H1 (cell line): Measurements from ENCODE around the gene OLR1. TPM values are rescaled to one million over a fixed set of nuclear protein-coding genes. Genes with fewer than 3 reads are reported as not detected.
A peak's percentile ranks its signal among the peaks of the same experiment; 100 is the strongest.

Experiments used
- CTCF ChIA-PET: fragments of 300-600 bp; sonication (Branson Sonifier 250); formaldehyde crosslinking; loops from one replicate; lab custom pipeline; 2021; ENCODE audit not compliant: partially characterized antibody; lab: Charles Lee
- POLR2A ChIA-PET: fragments of 300-600 bp; sonication (Branson Sonifier 250); formaldehyde crosslinking; loops from one replicate; lab custom pipeline; 2021; ENCODE audit warnings: inconsistent platforms; ENCODE audit not compliant: partially characterized antibody; lab: Charles Lee
- DNase-seq, 2 experiments: peaks; one replicate each; pipeline versions ENCODE4 v3.0.0 to v3.0.0-alpha.2; 2010 to 2022; ENCODE audit warnings: low spot score in 2 of 2, low read depth in 1 of 2, mixed read lengths in 1 of 2
- FAIRE-seq: peaks from 2 replicates; lab custom pipeline; 2011; peaks lifted over from hg19 to GRCh38; lab: Jason Lieb, UNC
- H2AFZ ChIP-seq: 2 replicates; pipeline ENCODE4 v1.8.1; 2012; ENCODE audit warnings: low read length, inconsistent platforms
- H2AK5ac ChIP-seq: 2 replicates; pipeline ENCODE4 v1.6.1; 2013; ENCODE audit warnings: low read depth, low read length
- H2BK120ac ChIP-seq: replicated peaks from 2 replicates; pipeline ENCODE3; 2013; ENCODE audit warnings: low read depth, low read length, inconsistent platforms
- H2BK12ac ChIP-seq: 2 replicates; pipeline ENCODE4 v1.6.1; 2013; ENCODE audit warnings: low read depth, low read length
- H2BK15ac ChIP-seq: 2 replicates; pipeline ENCODE4 v1.6.1; 2013; ENCODE audit warnings: low read length
- H2BK20ac ChIP-seq: 2 replicates; pipeline ENCODE4 v1.6.1; 2013; ENCODE audit warnings: low read length
- H2BK5ac ChIP-seq: 2 replicates; pipeline ENCODE4 v1.6.1; 2013; ENCODE audit warnings: low read depth, low read length
- H3K14ac ChIP-seq: 2 replicates; pipeline ENCODE4 v1.6.1; 2013; ENCODE audit warnings: inconsistent platforms; ENCODE audit not compliant: insufficient read length
- H3K18ac ChIP-seq: 2 replicates; pipeline ENCODE4 v1.6.1; 2013; ENCODE audit warnings: low read length; ENCODE audit errors: extremely low read depth
- H3K23ac ChIP-seq: 2 replicates; pipeline ENCODE4 v1.6.1; 2013; ENCODE audit warnings: inconsistent platforms; ENCODE audit not compliant: insufficient read length
- H3K23me2 ChIP-seq: 2 replicates; pipeline ENCODE4 v1.6.1; 2013; ENCODE audit warnings: low read depth, low read length
- H3K27ac ChIP-seq: 2 replicates; pipeline ENCODE4 v1.6.1; 2011; ENCODE audit warnings: low read depth, low read length, inconsistent platforms
- H3K27me3 ChIP-seq, 4 experiments: replicated peaks in 1 of 4; 1 replicate in 1 of 4; 2 replicates in 3 of 4; pipeline versions ENCODE4 v1.6.1 to v1.8.1; 2011 to 2013; ENCODE audit warnings: low read length in 3 of 4, mild to moderate bottlenecking in 3 of 4, inconsistent platforms in 2 of 4, mixed read lengths in 2 of 4, moderate library complexity in 1 of 4; ENCODE audit not compliant: control insufficient read depth in 3 of 4, insufficient read depth in 3 of 4; ENCODE audit errors: extremely low read depth in 1 of 4
- H3K36me3 ChIP-seq, 4 experiments: 2 replicates each; pipeline versions ENCODE4 v1.6.1 to v1.8.1; 2011 to 2013; ENCODE audit warnings: mild to moderate bottlenecking in 4 of 4, low read length in 3 of 4, moderate library complexity in 2 of 4, control low read depth in 1 of 4, inconsistent platforms in 1 of 4; ENCODE audit not compliant: insufficient read depth in 4 of 4, control insufficient read depth in 2 of 4
- H3K4ac ChIP-seq: replicated peaks from 2 replicates; pipeline ENCODE3; 2013; ENCODE audit warnings: low read length, low read depth, mixed read lengths, inconsistent platforms; ENCODE audit not compliant: insufficient read length
- H3K4me1 ChIP-seq, 4 experiments: replicated peaks in 1 of 4; 1 replicate in 1 of 4; 2 replicates in 3 of 4; pipeline versions ENCODE4 v1.6.1 to v1.8.1; 2011 to 2013; ENCODE audit warnings: low read length in 3 of 4, inconsistent platforms in 2 of 4, mixed read lengths in 1 of 4; ENCODE audit not compliant: insufficient read depth in 4 of 4, control insufficient read depth in 3 of 4
- H3K4me2 ChIP-seq, 2 experiments: 2 replicates each; pipeline versions ENCODE4 v1.6.1 to v1.8.1; 2011 to 2013; ENCODE audit warnings: low read depth in 2 of 2, low read length in 2 of 2, control low read depth in 1 of 2, inconsistent platforms in 1 of 2, mild to moderate bottlenecking in 1 of 2; ENCODE audit not compliant: insufficient read depth in 1 of 2
- H3K4me3 ChIP-seq, 4 experiments: fragments of 200-600, 300-600 bp in 1 of 4; sonication (generic), shearing (Covaris generic), sonication (Bioruptor Twin) in 1 of 4; 2 replicates each; pipeline versions ENCODE4 v1.5.1 to v1.8.1; 2011 to 2016; ENCODE audit warnings: low read length in 4 of 4, low read depth in 3 of 4, control low read depth in 2 of 4, inconsistent platforms in 2 of 4, mild to moderate bottlenecking in 2 of 4, mixed read lengths in 1 of 4, moderate library complexity in 1 of 4; ENCODE audit not compliant: insufficient read depth in 2 of 4; ENCODE audit errors: extremely low read depth in 1 of 4
- H3K56ac ChIP-seq: replicated peaks from 2 replicates; pipeline ENCODE3; 2013; ENCODE audit warnings: low read depth, mild to moderate bottlenecking, mixed read lengths, low read length, inconsistent platforms; ENCODE audit not compliant: insufficient read length
- H3K79me1 ChIP-seq: 2 replicates; pipeline ENCODE4 v1.6.1; 2013; ENCODE audit warnings: low read depth, low read length, control low read depth
- H3K79me2 ChIP-seq, 2 experiments: 2 replicates each; pipeline versions ENCODE4 v1.6.1 to v1.8.1; 2012 to 2013; ENCODE audit warnings: low read length in 2 of 2, mild to moderate bottlenecking in 2 of 2, inconsistent platforms in 1 of 2; ENCODE audit not compliant: insufficient read depth in 2 of 2, control insufficient read depth in 1 of 2
- H3K9ac ChIP-seq, 4 experiments: replicated peaks in 1 of 4; 1 replicate in 1 of 4; 2 replicates in 3 of 4; pipeline versions ENCODE4 v1.6.1 to v1.8.1; 2011 to 2013; ENCODE audit warnings: low read depth in 3 of 4, low read length in 3 of 4, control low read depth in 2 of 4, mild to moderate bottlenecking in 2 of 4, moderate library complexity in 2 of 4, inconsistent platforms in 1 of 4; ENCODE audit errors: extremely low read depth in 1 of 4
- H3K9me3 ChIP-seq, 2 experiments: 2 replicates each; pipeline versions ENCODE4 v1.6.1 to v1.8.1; 2012 to 2013; ENCODE audit warnings: mild to moderate bottlenecking in 2 of 2, moderate library complexity in 2 of 2, control low read depth in 1 of 2, inconsistent platforms in 1 of 2, low read depth in 1 of 2, low read length in 1 of 2, mixed read lengths in 1 of 2; ENCODE audit not compliant: insufficient read depth in 2 of 2
- H4K20me1 ChIP-seq, 2 experiments: replicated peaks in 1 of 2; 2 replicates each; pipeline versions ENCODE3 to v1.8.1; 2011 to 2013; ENCODE audit warnings: inconsistent platforms in 2 of 2, low read length in 2 of 2, mild to moderate bottlenecking in 1 of 2; ENCODE audit not compliant: insufficient read depth in 2 of 2, control insufficient read depth in 1 of 2
- H4K5ac ChIP-seq: 2 replicates; pipeline ENCODE4 v1.6.1; 2013; ENCODE audit warnings: low read length, low read depth, mixed read lengths, inconsistent platforms; ENCODE audit not compliant: insufficient read length
- H4K8ac ChIP-seq: 2 replicates; pipeline ENCODE4 v1.8.0; 2013; ENCODE audit warnings: mild to moderate bottlenecking, moderate library complexity, low read length, inconsistent platforms; ENCODE audit not compliant: insufficient read depth; ENCODE audit errors: extremely low read depth
- H4K91ac ChIP-seq: replicated peaks from 2 replicates; pipeline ENCODE3; 2013; ENCODE audit warnings: low read length, mixed read lengths, inconsistent platforms; ENCODE audit not compliant: insufficient read length
- CHD1 ChIP-seq: IDR thresholded peaks from 2 replicates; pipeline ENCODE4 v1.6.1; 2012; ENCODE audit warnings: low read depth, low read length, improper control_type of control experiment
- CTCF ChIP-seq, 3 experiments: IDR thresholded peaks; 1 replicate in 2 of 3; 2 replicates in 1 of 3; pipeline versions ENCODE4 v1.5.1 to v1.6.1; 2011; ENCODE audit warnings: low read length in 3 of 3, mild to moderate bottlenecking in 3 of 3, inconsistent platforms in 2 of 3, low read depth in 1 of 3, moderate library complexity in 1 of 3; ENCODE audit not compliant: insufficient read depth in 1 of 3; ENCODE audit errors: control extremely low read depth in 1 of 3
- GABPA ChIP-seq: IDR thresholded peaks from 2 replicates; pipeline ENCODE4 v1.6.1; 2011; ENCODE audit warnings: mild to moderate bottlenecking, low read length, moderate library complexity, borderline replicate concordance; ENCODE audit not compliant: insufficient read depth
- MAX ChIP-seq: IDR thresholded peaks from 2 replicates; pipeline ENCODE4 v1.6.1; 2012; ENCODE audit warnings: inconsistent platforms
- POLR2A ChIP-seq, 2 experiments: IDR thresholded peaks; 1 replicate in 1 of 2; 2 replicates in 1 of 2; pipeline ENCODE4 v1.6.1; 2011; ENCODE audit warnings: low read depth in 2 of 2, low read length in 2 of 2, mild to moderate bottlenecking in 2 of 2; ENCODE audit errors: control extremely low read depth in 1 of 2
- RBBP5 ChIP-seq: IDR thresholded peaks from 2 replicates; pipeline ENCODE4 v1.7.1; 2012; ENCODE audit warnings: low read depth, mild to moderate bottlenecking, inconsistent platforms, low read length, moderate library complexity, borderline replicate concordance
- SP1 ChIP-seq: IDR thresholded peaks from 2 replicates; pipeline ENCODE4 v1.6.1; 2011; ENCODE audit warnings: low read depth, low read length
- SP2 ChIP-seq: IDR thresholded peaks from 2 replicates; pipeline ENCODE4 v1.6.1; 2012; ENCODE audit warnings: mild to moderate bottlenecking, low read length, inconsistent platforms
- TAF1 ChIP-seq: IDR thresholded peaks from 2 replicates; pipeline ENCODE4 v1.6.1; 2011; ENCODE audit warnings: mild to moderate bottlenecking, low read depth, low read length
- TBP ChIP-seq: IDR thresholded peaks from 2 replicates; pipeline ENCODE4 v1.6.1; 2011; ENCODE audit warnings: low read depth, low read length, improper control_type of control experiment
- TCF12 ChIP-seq: IDR thresholded peaks from 2 replicates; pipeline ENCODE4 v1.6.1; 2011; ENCODE audit warnings: low read depth, mild to moderate bottlenecking, low read length
- USF2 ChIP-seq: IDR thresholded peaks from 2 replicates; pipeline ENCODE4 v1.6.1; 2011; ENCODE audit warnings: low read length, improper control_type of control experiment
- WGBS, 2 experiments: shearing (Covaris generic) in 1 of 2; methylation state at CpG; one replicate each; pipeline versions ENCODE4 v1.1.6 to v1.1.7; 2013 to 2015; ENCODE audit warnings: low lambda C conversion rate in 2 of 2, mixed read lengths in 2 of 2, inconsistent platforms in 1 of 2, low coverage in 1 of 2, missing lambda C conversion rate in 1 of 2; ENCODE audit not compliant: insufficient replicate concordance in 2 of 2, insufficient coverage in 1 of 2, insufficient read length in 1 of 2; ENCODE audit errors: extremely low coverage in 1 of 2, missing lambda C conversion rate in 1 of 2; 5-methylcytosine and 5-hydroxymethylcytosine counted together
- polyA plus RNA-seq, 7 experiments: library from polyadenylated mRNA; depleted of rRNA in 3 of 7; stranded (reverse) in 5 of 7; unstranded in 2 of 7; fragments of >200 nt in 5 of 7; fragments of 200-250 nt in 2 of 7; gene quantifications; 1 replicate in 5 of 7; 2 replicates in 1 of 7; 4 replicates in 1 of 7; pipeline versions ENCODE4 v1.2.1 to v1.2.3, GENCODE V29; 2011 to 2013; ENCODE audit warnings: missing spikeins in 2 of 7, mixed read lengths in 2 of 7
- total RNA-seq: library from RNA; stranded (reverse); fragmentation: NEBNext Ultra II Directional; extraction: Animal tissue kit (Norgen Biotek cat#: 25700); gene quantifications from 2 replicates; pipeline ENCODE4 v1.2.1, GENCODE V29; 2021

Gene OLR1
- total and polyA plus RNA-seq, 2 of the 8 experiments (the other 6 are each of a cell fraction or from before 2014, with no cell fraction given), result not detected

- H3K36me3 ChIP-seq, result no peaks in the 10 kb centered on the region
- no peak overlapping the region for H2BK120ac ChIP-seq
- no peak overlapping the region for H2BK5ac ChIP-seq
- no peak overlapping the region for H3K4ac ChIP-seq
- FAIRE-seq, result no peak
- H3K18ac ChIP-seq, result no peak overlapping the region
- H3K56ac ChIP-seq, result no peak overlapping the region
- H4K5ac ChIP-seq, result no peak overlapping the region
- H3K27me3 ChIP-seq, result no peaks in the 10 kb centered on the region
- 0 out of 2 replicates have a peak overlapping the region, but pooled peaks have one; percentile 22 for H2AFZ ChIP-seq
- DNase-seq, result no peak
- H2BK15ac ChIP-seq, result no peak overlapping the region
- no peaks in the 10 kb centered on the region for H3K4me1 ChIP-seq
- CTCF ChIA-PET, result no interaction called here
- H3K27ac ChIP-seq, result no peak overlapping the region
- no peak overlapping the region for H3K14ac ChIP-seq
- H3K23ac ChIP-seq, result no peak overlapping the region
- 89% methylated on average over 7 of the region's 7 CpGs; no CpG with 5 or more reads in 1 of the 2 experiments for WGBS, 2 experiments
- H3K23me2 ChIP-seq, result no peaks in the 10 kb centered on the region
- H3K9me3 ChIP-seq, result no peaks in the 10 kb centered on the region
- no peak overlapping the region for H2BK12ac ChIP-seq
- H4K91ac ChIP-seq, result no peak overlapping the region
- no peak overlapping the region for H3K4me2 ChIP-seq
- H2BK20ac ChIP-seq, result no peak overlapping the region
- no peak overlapping the region for H3K4me3 ChIP-seq
- no peak overlapping the region for H2AK5ac ChIP-seq
- no peak overlapping the region for H3K9ac ChIP-seq
- POLR2A ChIA-PET, result no interaction called here
- H4K8ac ChIP-seq, result no peak overlapping the region
- no peaks in the 10 kb centered on the region for H4K20me1 ChIP-seq
- no peaks in the 10 kb centered on the region for H3K79me2 ChIP-seq
- no peaks in the 10 kb centered on the region for H3K79me1 ChIP-seq
- TF ChIP-seq TAF1 (no peak), GABPA (no peak), MAX (no peak), TCF12 (no peak), CTCF (IDR thresholded peaks at IDR 0.05; ENCODE audit: control extremely low read depth in 1 of 3, insufficient read depth in 1 of 3, low read depth in 1 of 3, low read length in 3 of 3) (no peak), USF2 (no peak), SP1 (no peak), POLR2A (IDR thresholded peaks at IDR 0.05; ENCODE audit: control extremely low read depth in 1 of 2, low read depth in 2 of 2, low read length in 2 of 2) (no peak), RBBP5 (no peak), CHD1 (no peak), SP2 (no peak), TBP (no peak)
Measured at GRCh38 chr12:10121278-10121677, 50.7 kb downstream of the OLR1 start.
